Measurements from ENCODE around the gene MFAP3L.

Gene MFAP3L

DNA sequence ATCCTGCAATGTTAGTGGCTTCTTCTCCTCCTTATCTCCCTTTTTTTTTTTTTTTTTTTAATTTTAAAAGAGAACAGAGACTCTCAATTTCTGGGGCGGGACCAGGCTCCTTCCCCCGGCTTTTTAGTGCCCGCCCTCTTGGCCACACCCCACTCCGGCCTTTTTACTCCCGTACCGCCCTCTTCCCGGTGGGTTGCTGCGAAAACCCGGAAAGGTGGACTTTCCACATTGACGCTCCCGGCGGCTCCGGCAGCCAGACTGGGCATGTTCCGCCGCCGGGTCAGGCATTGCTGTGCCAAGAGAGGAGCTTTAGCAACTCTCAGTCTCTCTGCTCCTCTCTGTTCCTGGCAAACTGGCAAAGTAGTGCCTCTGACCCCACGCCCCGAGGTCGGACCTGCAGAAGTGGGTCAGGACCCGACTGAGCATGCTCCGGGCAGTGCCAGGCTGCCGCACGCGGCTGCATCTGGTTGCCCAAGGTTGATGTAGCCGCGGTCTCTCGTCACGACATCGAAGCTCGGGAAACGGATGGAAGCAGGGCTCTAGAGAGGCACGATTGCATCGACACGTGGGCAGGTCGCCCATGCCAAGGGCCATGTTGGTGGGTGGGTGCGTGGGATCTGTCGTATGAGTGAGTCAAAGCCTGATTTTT is 1.1 kb upstream of the MFAP3L start:
- TF ChIP-seq CTCF (IDR thresholded peaks at IDR 0.05; ENCODE audit: control insufficient read depth, insufficient read depth, low read depth, low read length, missing control alignments): no peak
- peak overlapping the region; percentile 85 for H3K4me3 ChIP-seq (ENCODE audit: control insufficient read depth, low read depth, low read length)
- peak; percentile 89 for DNase-seq (ENCODE audit: low read depth)

GRCh38 chr4:170025523-170026252 is 507 bp downstream of the MFAP3L start:
- no peak for DNase-seq (ENCODE audit: low read depth)
- TF ChIP-seq CTCF (IDR thresholded peaks at IDR 0.05; ENCODE audit: control insufficient read depth, insufficient read depth, low read depth, low read length, missing control alignments): no peak
- peak overlapping the region; percentile 54 for H3K4me3 ChIP-seq (ENCODE audit: control insufficient read depth, low read depth, low read length)

DNA sequence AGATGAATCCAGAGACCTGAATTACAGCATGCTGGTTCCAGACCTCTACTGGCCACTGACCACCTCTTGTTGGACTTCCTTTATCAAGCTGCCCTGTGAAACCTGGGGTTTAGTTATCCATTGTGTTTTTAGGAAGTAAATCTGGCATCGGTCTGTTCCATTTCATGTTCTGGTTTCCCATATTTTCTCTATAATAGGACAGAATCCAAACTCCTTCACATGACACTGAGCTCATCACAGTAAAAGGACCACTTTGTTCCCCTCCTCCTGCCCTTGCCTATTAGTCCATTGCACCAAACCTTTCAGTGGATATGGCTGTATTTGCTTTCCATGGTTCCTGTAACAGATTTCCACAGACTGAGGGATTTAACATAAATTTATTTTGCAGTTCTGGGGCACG is 4.0 kb downstream of the MFAP3L start:
- TF ChIP-seq CTCF (IDR thresholded peaks at IDR 0.05; ENCODE audit: control insufficient read depth, insufficient read depth, low read depth, low read length, missing control alignments): no peak
- no peak for DNase-seq (ENCODE audit: low read depth)
- no peak overlapping the region for H3K4me3 ChIP-seq (ENCODE audit: control insufficient read depth, low read depth, low read length)

GRCh38 chr4:170017252-170017651 is 8.9 kb downstream of the MFAP3L start:
- no peak for DNase-seq (ENCODE audit: low read depth)
- no peak for TF ChIP-seq CTCF (IDR thresholded peaks at IDR 0.05; ENCODE audit: control insufficient read depth, insufficient read depth, low read depth, low read length, missing control alignments)
- no peak overlapping the region for H3K4me3 ChIP-seq (ENCODE audit: control insufficient read depth, low read depth, low read length)

- no peak overlapping the region for H3K4me3 ChIP-seq (ENCODE audit: control insufficient read depth, low read depth, low read length)
- no peak for DNase-seq (ENCODE audit: low read depth)
- TF ChIP-seq CTCF (IDR thresholded peaks at IDR 0.05; ENCODE audit: control insufficient read depth, insufficient read depth, low read depth, low read length, missing control alignments): no peak
These were observed 10.9 kb downstream of the MFAP3L start for GRCh38 chr4:170015285-170015684.

DNA sequence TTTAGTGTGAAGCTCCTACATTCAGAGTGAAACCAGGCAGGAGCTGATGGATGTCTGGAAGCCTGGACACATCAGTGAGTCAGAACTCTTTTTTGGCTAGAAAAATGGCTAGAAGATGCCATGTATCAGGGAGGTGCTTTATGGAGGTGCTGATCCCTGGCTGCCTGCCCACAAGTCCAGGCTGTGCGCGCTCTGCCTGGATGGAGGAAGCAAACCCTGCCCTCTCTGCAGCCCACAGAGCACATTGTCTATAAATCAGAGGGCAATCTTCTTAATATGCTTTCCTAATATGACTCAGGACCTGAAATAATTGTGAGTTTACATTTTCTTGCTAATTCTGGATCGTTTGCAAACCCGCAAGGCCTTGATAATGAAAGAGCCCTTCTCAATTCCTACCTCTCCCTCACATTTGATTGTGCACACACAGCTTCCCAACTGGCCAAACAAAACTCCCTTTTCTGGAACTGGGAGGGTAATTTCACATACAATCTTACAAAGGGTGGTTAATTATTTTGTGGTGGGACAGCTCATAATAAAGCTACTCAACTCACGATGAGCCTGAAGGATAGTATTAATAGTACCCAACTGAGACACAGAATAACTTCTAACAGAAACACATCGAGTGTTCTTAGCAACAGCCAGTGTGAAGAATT is 11.7 kb downstream of the MFAP3L start:
- DNase-seq (ENCODE audit: low read depth): no peak
- TF ChIP-seq CTCF (IDR thresholded peaks at IDR 0.05; ENCODE audit: control insufficient read depth, insufficient read depth, low read depth, low read length, missing control alignments): no peak
- H3K4me3 ChIP-seq (ENCODE audit: control insufficient read depth, low read depth, low read length): no peak overlapping the region
